Stimulated activated CD8-positive, alpha-beta memory T cell treated with anti-CD3 and anti-CD28 coated beads, Interleukin-4, amount 100 ng/mL, for 24 hours (primary cell): Measurements from ENCODE around the gene CNTNAP5.

Experiments
- DNase-seq: peaks from one replicate; pipeline ENCODE4 v3.0.0-alpha.2; 2020; ENCODE audit warnings: low read depth

CNTNAP5 gene

GRCh38 chr2:124693156-124693555 lies 668.1 kb downstream of the CNTNAP5 start:
- DNase-seq = no peak

DNA sequence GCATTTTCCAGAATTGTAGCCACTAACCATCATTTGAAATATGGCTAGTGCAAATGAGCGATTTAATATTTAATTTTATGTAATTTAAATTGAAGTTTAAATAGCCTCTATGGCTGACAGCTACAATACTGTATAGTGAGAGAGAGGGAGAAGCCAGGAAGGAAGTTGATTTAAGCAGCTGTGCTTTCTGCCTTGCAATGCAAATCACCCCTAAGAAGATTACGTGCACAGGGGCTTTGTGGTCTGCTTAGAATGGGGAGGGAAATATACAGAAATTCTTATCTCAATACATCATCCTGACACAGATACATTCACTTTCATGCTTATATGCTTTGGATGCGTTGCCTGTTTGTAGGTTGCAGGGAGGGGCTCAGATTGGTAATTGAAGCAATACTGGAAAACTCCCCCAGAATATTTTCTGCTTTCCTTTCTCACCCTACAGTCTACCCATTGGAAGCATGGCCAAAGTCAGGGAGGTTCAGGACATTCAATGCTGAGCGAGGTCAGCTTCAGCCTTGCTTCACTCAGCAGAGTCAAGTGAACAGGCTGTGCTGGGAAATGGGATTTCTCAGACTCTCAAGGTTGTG lies 674.0 kb downstream of the CNTNAP5 start:
- no peak for DNase-seq

- no peak for DNase-seq
These were observed 677.7 kb downstream of the CNTNAP5 start for GRCh38 chr2:124702777-124703176.

- DNase-seq = no peak
These were observed 679.2 kb downstream of the CNTNAP5 start for GRCh38 chr2:124704071-124704925.

DNA sequence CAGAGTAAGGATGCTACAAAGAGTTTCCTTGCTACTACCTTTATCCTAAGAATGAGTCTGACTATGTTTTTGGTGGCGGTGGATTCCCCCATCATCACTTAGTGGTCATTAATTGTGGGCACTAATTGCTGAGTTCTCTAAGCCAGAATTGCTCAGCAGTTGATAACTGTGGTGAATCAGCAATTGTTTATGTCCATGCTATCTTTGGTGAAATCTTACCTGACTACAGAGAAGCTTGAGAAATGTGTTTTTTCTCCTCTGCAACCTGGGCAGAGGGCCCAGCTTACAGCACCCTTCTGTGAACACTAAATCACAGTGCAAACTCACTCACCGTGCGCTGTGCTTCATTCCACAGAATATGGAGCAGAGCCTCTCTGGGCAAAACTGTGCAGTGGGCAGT lies 683.6 kb downstream of the CNTNAP5 start:
- no peak for DNase-seq

DNA sequence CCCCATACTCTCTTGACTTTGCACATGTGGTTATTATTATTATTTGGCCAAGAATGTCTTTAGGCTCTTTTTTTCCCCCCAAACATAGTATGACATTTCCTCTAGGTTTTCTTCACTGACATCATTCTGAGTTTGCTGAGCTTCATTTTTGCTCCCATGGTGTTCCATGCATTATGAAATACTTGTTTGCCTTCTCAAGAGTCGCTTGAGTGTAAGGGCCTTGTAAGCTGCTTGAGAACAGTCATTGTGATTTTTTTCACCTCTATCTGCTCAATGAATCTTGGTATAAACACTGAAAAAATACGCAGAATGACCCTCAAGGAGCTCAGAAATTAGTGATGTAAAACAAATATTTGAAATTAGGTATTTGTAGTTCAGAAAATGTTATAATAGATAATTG lies 688.9 kb downstream of the CNTNAP5 start:
- DNase-seq = no peak

DNA sequence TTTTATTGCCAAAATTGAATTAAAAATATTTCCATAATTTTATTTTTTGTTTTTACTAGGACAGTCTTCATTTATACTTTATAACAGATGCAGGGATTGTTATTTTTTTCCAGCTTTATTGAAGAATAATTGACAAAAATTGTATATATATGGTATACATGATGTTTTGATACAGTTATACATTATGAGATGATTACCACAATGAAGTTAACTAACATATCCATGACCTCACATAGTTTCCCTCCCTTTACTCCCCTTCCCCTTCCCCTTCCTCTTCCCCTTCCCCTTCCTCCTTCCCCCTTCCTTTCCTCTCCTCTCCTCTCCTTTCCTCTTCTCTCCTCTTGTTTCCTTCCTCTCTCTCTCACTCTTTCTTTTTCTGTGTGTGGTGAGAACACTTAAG lies 700.1 kb downstream of the CNTNAP5 start:
- DNase-seq = no peak

GRCh38 chr2:124740636-124741035 lies 715.5 kb downstream of the CNTNAP5 start:
- no peak for DNase-seq

DNA sequence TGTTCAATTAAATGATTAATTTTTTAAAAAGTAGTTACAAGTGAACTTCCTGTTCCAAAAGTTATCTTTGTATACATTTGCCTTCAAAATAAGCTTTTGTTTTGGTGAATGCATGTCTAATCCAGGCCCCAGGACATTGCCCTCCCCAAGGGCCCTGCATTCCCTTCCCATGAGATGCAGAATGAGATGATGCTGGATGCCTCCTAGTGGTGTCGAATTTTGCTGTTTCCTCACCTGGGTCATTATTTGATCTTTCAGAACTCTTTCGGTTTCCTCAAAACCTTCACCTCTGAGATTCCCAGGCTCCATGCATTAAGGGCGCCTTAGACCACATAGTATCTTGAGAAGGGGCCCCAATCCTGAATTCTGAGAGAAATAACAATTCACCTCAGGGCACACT lies 728.8 kb downstream of the CNTNAP5 start:
- no peak for DNase-seq

DNA sequence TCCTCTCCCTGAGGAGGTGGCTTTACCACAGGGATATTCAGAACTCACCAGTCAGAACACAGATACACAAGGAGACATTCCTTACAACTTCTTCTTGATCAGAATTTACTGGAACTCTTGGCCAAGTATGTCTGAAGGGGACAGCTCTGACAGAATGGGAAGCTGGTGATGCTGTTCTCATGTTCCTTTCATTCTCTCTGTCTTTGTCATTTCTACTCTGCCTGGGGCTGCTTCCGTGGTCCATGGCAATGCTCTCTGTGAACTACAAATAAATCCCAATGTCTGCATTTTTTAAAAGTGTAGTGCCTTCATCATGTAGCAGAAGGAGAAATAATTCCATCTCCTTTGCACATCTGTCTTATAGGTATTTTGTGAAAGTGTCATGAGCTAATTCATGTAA lies 730.3 kb downstream of the CNTNAP5 start:
- no peak for DNase-seq

DNA sequence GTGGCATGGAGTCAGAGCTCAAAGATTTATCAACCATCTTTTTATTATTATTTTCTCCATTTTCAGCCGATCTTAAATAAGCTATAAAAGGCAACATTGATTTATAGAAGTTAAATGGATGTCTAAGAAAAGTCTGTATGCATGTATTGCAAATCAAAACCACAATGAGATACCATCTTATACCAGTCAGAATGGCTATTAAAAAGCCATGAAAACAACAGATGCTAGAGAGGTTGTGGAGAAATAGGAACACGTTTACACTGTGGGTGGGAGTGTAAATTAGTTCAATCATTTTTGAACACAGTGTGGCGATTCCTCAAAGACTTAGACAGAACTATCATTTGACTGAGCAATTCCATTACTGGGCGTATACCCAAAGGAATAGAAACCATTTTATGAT lies 731.0 kb downstream of the CNTNAP5 start:
- DNase-seq = no peak

GRCh38 chr2:124762388-124762787 lies 737.3 kb downstream of the CNTNAP5 start:
- DNase-seq = no peak

DNA sequence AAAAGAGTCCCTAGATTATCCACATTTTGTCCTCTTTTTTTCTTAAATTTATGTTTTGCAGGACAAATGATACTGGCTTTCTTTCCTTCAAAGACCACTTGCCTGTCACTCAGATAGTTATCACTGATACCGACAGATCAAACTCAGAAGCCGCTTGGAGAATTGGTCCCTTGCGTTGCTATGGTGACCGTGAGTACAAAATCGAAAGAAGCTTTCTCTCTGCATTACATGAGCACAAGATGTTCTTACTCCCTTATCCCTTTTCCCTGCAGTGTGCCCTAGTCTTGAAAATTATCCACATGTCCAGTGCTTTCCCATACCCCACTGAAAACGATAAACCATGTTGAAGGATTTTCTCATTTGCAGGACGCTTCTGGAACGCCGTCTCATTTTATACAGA lies 738.5 kb downstream of the CNTNAP5 start:
- no peak for DNase-seq

DNA sequence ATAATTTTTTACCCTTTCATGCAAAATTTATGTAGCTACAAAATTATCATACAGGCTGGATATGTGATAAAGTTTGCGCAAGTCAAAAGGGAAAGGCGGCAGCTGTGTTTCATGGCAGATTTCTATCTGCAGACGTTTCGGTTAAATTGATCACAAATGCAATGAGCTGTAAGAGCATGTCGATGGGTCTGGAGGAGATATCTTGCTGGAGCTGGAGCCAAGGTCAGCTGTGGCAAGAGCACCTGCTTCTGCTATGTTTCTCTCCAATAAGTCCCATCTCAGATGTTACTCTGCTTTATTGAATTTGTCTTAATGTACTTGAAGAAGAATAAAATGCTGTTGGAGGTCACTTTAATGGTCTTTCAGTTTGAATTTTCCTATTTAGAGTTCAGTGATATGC lies 749.7 kb downstream of the CNTNAP5 start:
- no peak for DNase-seq

DNA sequence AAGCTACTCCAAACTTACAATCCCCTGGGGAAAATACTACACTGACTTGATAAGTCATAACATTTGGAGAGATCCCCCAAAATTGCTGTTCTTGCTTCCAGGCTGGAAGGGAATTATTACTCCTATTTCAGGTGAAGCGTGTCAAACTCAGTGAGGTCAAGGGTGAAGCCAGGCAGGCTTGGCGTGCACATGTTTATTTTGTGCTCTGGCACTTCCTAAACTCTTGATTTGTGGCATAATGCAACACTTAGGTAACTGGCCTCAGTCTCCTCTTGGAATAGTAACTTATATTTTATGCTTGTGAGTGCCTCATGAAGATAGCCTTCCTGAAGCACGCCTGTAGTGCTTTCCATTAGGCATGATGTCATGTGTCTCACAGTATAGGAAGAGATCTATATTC lies 751.2 kb downstream of the CNTNAP5 start:
- no peak for DNase-seq

- no peak for DNase-seq
These were observed 753.0 kb downstream of the CNTNAP5 start for GRCh38 chr2:124778076-124778475.

- DNase-seq = no peak
These were observed 771.6 kb downstream of the CNTNAP5 start for GRCh38 chr2:124796647-124797046.

DNA sequence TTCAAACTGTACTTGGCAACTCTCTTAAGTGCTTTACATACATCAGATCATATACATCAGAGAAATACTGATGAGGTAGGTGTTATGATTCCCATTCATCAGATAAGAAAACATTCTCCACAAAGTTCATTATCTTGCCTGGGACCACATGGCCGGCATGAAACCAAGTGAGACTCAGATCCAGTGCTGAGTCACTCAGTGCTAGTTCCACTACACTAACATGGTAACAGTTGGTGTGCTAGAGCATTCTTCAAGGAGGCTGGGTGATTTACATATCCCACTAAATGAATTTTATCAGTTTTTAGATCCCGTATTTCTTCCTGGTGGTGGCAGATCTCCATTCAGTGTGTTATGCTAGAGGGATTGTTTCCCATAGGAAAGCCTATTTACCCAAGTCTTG lies 772.0 kb downstream of the CNTNAP5 start:
- DNase-seq = no peak

- DNase-seq = no peak
These were observed 773.5 kb downstream of the CNTNAP5 start for GRCh38 chr2:124798551-124798950.

DNA sequence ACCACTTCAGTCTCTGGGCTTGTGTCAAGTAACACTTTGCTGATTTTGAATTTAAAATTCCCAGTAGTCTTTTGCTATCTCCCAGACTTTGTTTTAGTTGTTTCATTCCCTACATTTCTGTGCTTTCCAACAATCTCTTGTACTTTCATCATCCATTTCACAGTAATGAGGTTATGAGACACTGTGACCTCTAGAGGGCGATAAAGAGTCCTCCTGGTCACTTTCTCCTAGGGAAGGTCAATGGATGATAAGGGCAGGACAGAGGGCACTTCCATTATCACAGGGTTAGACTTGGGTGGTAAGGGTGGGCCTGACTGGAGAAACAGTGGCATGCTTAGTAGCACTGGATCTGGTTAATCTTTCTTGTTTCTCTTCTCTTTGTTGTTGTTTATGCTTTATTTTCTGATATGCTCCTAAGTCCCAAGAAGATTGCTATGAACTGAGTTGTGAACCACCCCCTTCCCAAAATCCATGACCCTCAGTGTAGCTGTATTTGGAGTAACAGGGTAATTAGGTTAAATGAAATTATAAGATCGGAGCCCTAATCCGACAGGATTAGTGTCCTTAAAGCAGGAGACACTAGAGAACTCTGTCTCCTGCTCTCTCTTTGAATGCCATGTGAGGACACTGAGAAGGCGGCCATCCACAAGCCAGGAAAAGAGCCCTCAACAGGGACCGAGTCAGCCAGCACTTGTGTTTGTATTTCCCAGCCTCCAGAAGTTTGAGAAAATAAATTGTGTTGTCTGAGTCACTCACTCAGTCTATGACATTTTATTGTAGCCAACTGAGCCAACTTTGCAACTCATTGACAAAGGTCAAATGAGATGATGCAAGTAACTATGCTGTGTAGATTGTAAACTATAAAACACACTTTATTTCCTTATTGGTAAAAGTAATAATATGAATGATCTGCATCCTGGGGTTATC lies 779.2 kb downstream of the CNTNAP5 start:
- no peak for DNase-seq

DNA sequence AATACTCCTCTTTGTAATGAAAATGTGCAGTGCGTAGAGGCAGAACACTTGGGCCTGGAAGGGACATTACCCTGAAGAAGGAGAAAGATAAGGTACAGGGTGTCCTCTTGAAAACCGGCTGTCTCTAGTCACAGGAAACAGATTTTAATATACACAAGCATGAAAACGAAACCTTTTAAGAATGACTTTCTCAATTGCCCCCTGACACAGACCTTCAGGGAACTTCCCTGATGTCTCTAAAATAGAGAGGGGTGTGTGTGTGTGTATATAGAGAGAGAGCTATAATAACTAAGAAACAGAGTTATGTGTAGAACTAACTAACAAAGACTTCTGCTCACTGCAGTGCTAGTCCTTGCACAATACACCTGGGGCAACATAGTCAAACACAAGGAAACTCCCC lies 780.0 kb downstream of the CNTNAP5 start:
- DNase-seq = no peak

DNA sequence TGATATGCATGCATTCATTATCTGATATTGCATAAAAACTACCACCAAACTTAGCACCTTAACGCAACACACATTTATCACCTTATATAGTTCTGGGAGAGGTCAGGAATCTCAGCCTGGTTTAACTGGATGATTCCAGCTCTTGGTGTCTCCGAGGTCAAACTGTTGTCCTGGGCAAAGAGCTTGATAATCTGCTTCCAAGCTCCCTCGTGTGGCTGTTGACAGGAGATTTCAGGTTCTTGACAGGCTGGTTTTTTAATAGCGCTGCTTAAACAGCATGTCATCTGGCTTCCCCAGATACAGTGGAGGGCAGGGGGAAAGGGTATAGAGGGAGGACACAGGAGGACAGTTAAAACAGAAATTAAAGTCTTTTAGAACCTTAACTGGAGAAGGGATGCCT lies 785.0 kb downstream of the CNTNAP5 start:
- DNase-seq = no peak
